H9 (cell line): ENCODE measurements around the gene ITGA7. TPM values are rescaled to one million over a fixed set of nuclear protein-coding genes. Genes with fewer than 3 reads are reported as not detected.

ENCODE experiments used
- DNase-seq: peaks from one replicate; pipeline ENCODE4 v3.0.0-alpha.2; 2017
- H2AFZ ChIP-seq: one replicate; pipeline ENCODE4 v1.6.1; 2013; ENCODE audit warnings: mild to moderate bottlenecking, low read length, control low read depth, moderate library complexity
- H2AK5ac ChIP-seq: 2 replicates; pipeline ENCODE4 v1.6.1; 2013; ENCODE audit warnings: low read length, control low read depth, mixed read lengths; ENCODE audit not compliant: insufficient read length
- H2BK120ac ChIP-seq: one replicate; pipeline ENCODE4 v1.6.1; 2013; ENCODE audit warnings: low read depth, mild to moderate bottlenecking, low read length, control low read depth, inconsistent platforms; ENCODE audit not compliant: poor library complexity, severe bottlenecking
- H2BK12ac ChIP-seq: 2 replicates; pipeline ENCODE4 v1.6.1; 2013; ENCODE audit warnings: low read length, control low read depth, mixed read lengths, low read depth; ENCODE audit not compliant: insufficient read length
- H2BK15ac ChIP-seq: 2 replicates; pipeline ENCODE4 v1.6.1; 2013; ENCODE audit warnings: low read depth, low read length, control low read depth
- H2BK20ac ChIP-seq: one replicate; pipeline ENCODE4 v1.6.1; 2013; ENCODE audit warnings: low read depth, mild to moderate bottlenecking, low read length, control low read depth, inconsistent platforms; ENCODE audit not compliant: poor library complexity, severe bottlenecking
- H2BK5ac ChIP-seq: 2 replicates; pipeline ENCODE4 v1.6.1; 2013; ENCODE audit warnings: low read length, control low read depth, mixed read lengths; ENCODE audit not compliant: insufficient read length
- H3K14ac ChIP-seq: 2 replicates; pipeline ENCODE4 v1.6.1; 2013; ENCODE audit warnings: low read length, control low read depth; ENCODE audit not compliant: insufficient read depth
- H3K18ac ChIP-seq: 2 replicates; pipeline ENCODE4 v1.6.1; 2013; ENCODE audit warnings: low read depth, mild to moderate bottlenecking, mixed read lengths, low read length, control low read depth; ENCODE audit not compliant: insufficient read length
- H3K23ac ChIP-seq: 2 replicates; pipeline ENCODE4 v1.6.1; 2013; ENCODE audit warnings: low read length, control low read depth, mixed read lengths, low read depth; ENCODE audit not compliant: insufficient read length
- H3K23me2 ChIP-seq: 2 replicates; pipeline ENCODE4 v1.6.1; 2013; ENCODE audit warnings: low read depth, mild to moderate bottlenecking, mixed read lengths, low read length, control low read depth; ENCODE audit not compliant: insufficient read length, poor library complexity, severe bottlenecking
- H3K27ac ChIP-seq: 2 replicates; pipeline ENCODE4 v1.5.1; 2013; ENCODE audit warnings: low read length, control low read depth, mixed read lengths, low read depth; ENCODE audit not compliant: insufficient read length
- H3K27me3 ChIP-seq: 2 replicates; pipeline ENCODE4 v1.6.1; 2013; ENCODE audit warnings: low read length, control low read depth, inconsistent platforms; ENCODE audit not compliant: insufficient read depth
- H3K4ac ChIP-seq: 2 replicates; pipeline ENCODE4 v1.6.1; 2013; ENCODE audit warnings: low read depth, mild to moderate bottlenecking, control low read depth, inconsistent platforms, low read length, moderate library complexity
- H3K4me1 ChIP-seq: 2 replicates; pipeline ENCODE4 v1.6.1; 2013; ENCODE audit warnings: low read length, control low read depth, inconsistent platforms; ENCODE audit not compliant: insufficient read depth
- H3K4me2 ChIP-seq: 2 replicates; pipeline ENCODE4 v1.6.1; 2013; ENCODE audit warnings: low read length, control low read depth, mixed read lengths; ENCODE audit not compliant: insufficient read length, insufficient read depth
- H3K56ac ChIP-seq: 2 replicates; pipeline ENCODE4 v1.6.1; 2013; ENCODE audit warnings: low read depth, mild to moderate bottlenecking, mixed read lengths, low read length, control low read depth; ENCODE audit not compliant: insufficient read length
- H3K79me1 ChIP-seq: 2 replicates; pipeline ENCODE4 v1.6.1; 2013; ENCODE audit warnings: low read depth, mild to moderate bottlenecking, moderate library complexity, low read length, control low read depth, inconsistent platforms; ENCODE audit not compliant: insufficient read depth, poor library complexity, severe bottlenecking
- H3K79me2 ChIP-seq: 2 replicates; pipeline ENCODE4 v1.6.1; 2013; ENCODE audit warnings: low read length, control low read depth, inconsistent platforms; ENCODE audit not compliant: insufficient read depth
- H3K9ac ChIP-seq: 2 replicates; pipeline ENCODE4 v1.6.1; 2013; ENCODE audit warnings: low read length, control low read depth, mixed read lengths; ENCODE audit not compliant: insufficient read length; ENCODE audit errors: extremely low read depth
- H3K9me3 ChIP-seq: one replicate; pipeline ENCODE4 v1.6.1; 2013; ENCODE audit warnings: low read depth, low read length, inconsistent platforms; ENCODE audit not compliant: control insufficient read depth
- H3T11ph ChIP-seq: one replicate; pipeline ENCODE4 v1.6.1; 2013; ENCODE audit warnings: mild to moderate bottlenecking, low read length, control low read depth, inconsistent platforms
- H4K20me1 ChIP-seq: one replicate; pipeline ENCODE4 v1.6.1; 2013; ENCODE audit not compliant: control insufficient read depth, insufficient read length, insufficient read depth
- H4K5ac ChIP-seq: 2 replicates; pipeline ENCODE4 v1.6.1; 2013; ENCODE audit warnings: low read depth, mild to moderate bottlenecking, mixed read lengths, low read length, control low read depth; ENCODE audit not compliant: insufficient read length
- H4K8ac ChIP-seq: replicated peaks from 2 replicates; pipeline ENCODE4 v1.6.1; 2013; ENCODE audit warnings: low read length, control low read depth, mixed read lengths, low read depth; ENCODE audit not compliant: insufficient read length
- H4K91ac ChIP-seq: 2 replicates; pipeline ENCODE4 v1.6.1; 2013; ENCODE audit warnings: low read depth, mild to moderate bottlenecking, moderate library complexity, mixed read lengths, low read length, control low read depth; ENCODE audit not compliant: insufficient read length
- H3K27ac Mint-ChIP-seq, 3 experiments: 2 replicates in 2 of 3; 3 replicates in 1 of 3; pipeline ENCODE4 v1.8.0; 2020 to 2021; ENCODE audit warnings: mixed read lengths in 3 of 3, mild to moderate bottlenecking in 1 of 3, moderate library complexity in 1 of 3
- H3K27me3 Mint-ChIP-seq: 2 replicates; pipeline ENCODE4 v1.8.0; 2021; ENCODE audit warnings: low read depth, mild to moderate bottlenecking, moderate library complexity, mixed read lengths
- H3K36me3 Mint-ChIP-seq, 3 experiments: 2 replicates in 2 of 3; 3 replicates in 1 of 3; pipeline ENCODE4 v1.8.0; 2020 to 2021; ENCODE audit warnings: low read depth in 3 of 3, mixed read lengths in 3 of 3; ENCODE audit not compliant: insufficient read depth in 1 of 3
- H3K4me1 Mint-ChIP-seq, 2 experiments: 2 replicates each; pipeline ENCODE4 v1.8.0; 2020; ENCODE audit warnings: mixed read lengths in 2 of 2
- H3K4me3 Mint-ChIP-seq, 2 experiments: 2 replicates in 1 of 2; 3 replicates in 1 of 2; pipeline ENCODE4 v1.8.0; 2020 to 2021; ENCODE audit warnings: mild to moderate bottlenecking in 2 of 2, mixed read lengths in 2 of 2, moderate library complexity in 1 of 2
- H3K9me3 Mint-ChIP-seq, 2 experiments: 2 replicates in 1 of 2; 3 replicates in 1 of 2; pipeline ENCODE4 v1.8.0; 2020; ENCODE audit warnings: mild to moderate bottlenecking in 2 of 2, mixed read lengths in 2 of 2, moderate library complexity in 1 of 2
- WGBS: extraction: QIAGEN DNeasy Blood & Tissue Kit; methylation state at CpG from one replicate; pipeline ENCODE4 v1.1.7; 2013; ENCODE audit warnings: missing lambda C conversion rate, low lambda C conversion rate, mixed read lengths; ENCODE audit not compliant: insufficient read length; ENCODE audit errors: extremely low coverage; 5-methylcytosine and 5-hydroxymethylcytosine counted together
- total RNA-seq: library from RNA; stranded (reverse); gene quantifications from 2 replicates; pipeline ENCODE4 v1.2.1, GENCODE V29; 2021
- TF ChIP-seq, protein P1 (sequence below): fragments of 200-600 bp; sonication (generic); conservative IDR thresholded peaks from 3 replicates; pipeline ENCODE4 v1.8.0; 2021; ENCODE audit warnings: antibody characterized with exemption, mild to moderate bottlenecking

ITGA7 gene
- total RNA-seq, 1 experiment from 2014 or later = 119 TPM

DNA sequence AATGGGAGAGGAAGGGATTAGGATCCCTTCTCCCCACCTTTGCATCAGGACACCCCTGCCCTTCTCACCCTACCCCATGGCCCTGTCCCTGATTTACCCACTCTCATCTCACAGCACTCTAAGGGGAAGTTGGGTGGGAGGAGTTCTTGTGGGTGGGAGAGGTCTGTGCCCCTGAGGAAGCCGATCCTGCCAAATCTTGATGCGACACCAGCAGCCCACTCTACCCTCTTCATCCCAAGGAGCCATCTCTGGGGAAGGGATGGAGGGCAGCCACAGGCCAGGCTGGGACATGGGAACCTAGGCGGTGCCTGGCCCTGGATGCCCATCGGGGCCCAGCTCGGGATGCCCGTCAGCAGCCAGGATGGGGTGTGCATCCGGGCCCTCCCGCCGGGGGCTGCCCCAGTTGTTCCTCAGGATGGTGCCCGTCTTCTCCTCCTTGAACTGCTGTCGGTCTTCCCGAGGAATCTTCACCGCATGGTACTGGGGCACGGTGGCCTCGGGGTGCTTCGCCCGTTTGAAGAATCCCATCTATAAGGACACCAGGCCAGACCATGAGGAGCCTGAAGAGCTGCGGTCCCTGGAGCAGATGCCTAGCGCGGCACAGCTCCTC, 22.8 kb downstream of the ITGA7 start:
- Histone ChIP-seq H3K9ac (no peak overlapping the region), H3K79me1 (no peaks in the 10 kb centered on the region), H3K56ac (no peak overlapping the region), H2BK12ac (no peak overlapping the region), H3K9me3 (no peaks in the 10 kb centered on the region), H3K27ac (no peak overlapping the region), H4K91ac (no peak overlapping the region), H3K4me2 (no peak overlapping the region), H4K8ac (no peak overlapping the region), H3K23ac (no peak overlapping the region), H2BK120ac (no peak overlapping the region), H4K20me1 (no peaks in the 10 kb centered on the region), H2BK15ac (no peak overlapping the region), H3K4me1 (no peaks in the 10 kb centered on the region), H3K27me3 (no peaks in the 10 kb centered on the region), H3K79me2 (no peaks in the 10 kb centered on the region), H3K18ac (no peak overlapping the region), H2AK5ac (no peak overlapping the region), H2AFZ (no peak overlapping the region), H4K5ac (no peak overlapping the region), H3K14ac (no peak overlapping the region), H2BK20ac (no peak overlapping the region), H3K23me2 (no peaks in the 10 kb centered on the region), H3T11ph (no peak overlapping the region), H3K4ac (no peak overlapping the region), H2BK5ac (no peak overlapping the region)
- Mint-ChIP-seq H3K4me3 (no peak overlapping the region), H3K27me3 (no peaks in the 10 kb centered on the region), H3K27ac (0 out of 7 replicates have a peak overlapping the region, but pooled peaks of 1 of the 3 experiments have one; percentile 21), H3K9me3 (no peaks in the 10 kb centered on the region), H3K36me3 (peaks cover 18 to 40% (median 31%) of the 10 kb centered on the region in 3 experiments; a peak in 6 of 7 replicates), H3K4me1 (peaks cover 20 to 21% of the 10 kb centered on the region in 2 experiments)
- no peak for DNase-seq
- TF ChIP-seq, protein P1, sequence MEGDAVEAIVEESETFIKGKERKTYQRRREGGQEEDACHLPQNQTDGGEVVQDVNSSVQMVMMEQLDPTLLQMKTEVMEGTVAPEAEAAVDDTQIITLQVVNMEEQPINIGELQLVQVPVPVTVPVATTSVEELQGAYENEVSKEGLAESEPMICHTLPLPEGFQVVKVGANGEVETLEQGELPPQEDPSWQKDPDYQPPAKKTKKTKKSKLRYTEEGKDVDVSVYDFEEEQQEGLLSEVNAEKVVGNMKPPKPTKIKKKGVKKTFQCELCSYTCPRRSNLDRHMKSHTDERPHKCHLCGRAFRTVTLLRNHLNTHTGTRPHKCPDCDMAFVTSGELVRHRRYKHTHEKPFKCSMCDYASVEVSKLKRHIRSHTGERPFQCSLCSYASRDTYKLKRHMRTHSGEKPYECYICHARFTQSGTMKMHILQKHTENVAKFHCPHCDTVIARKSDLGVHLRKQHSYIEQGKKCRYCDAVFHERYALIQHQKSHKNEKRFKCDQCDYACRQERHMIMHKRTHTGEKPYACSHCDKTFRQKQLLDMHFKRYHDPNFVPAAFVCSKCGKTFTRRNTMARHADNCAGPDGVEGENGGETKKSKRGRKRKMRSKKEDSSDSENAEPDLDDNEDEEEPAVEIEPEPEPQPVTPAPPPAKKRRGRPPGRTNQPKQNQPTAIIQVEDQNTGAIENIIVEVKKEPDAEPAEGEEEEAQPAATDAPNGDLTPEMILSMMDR = no peak
- WGBS = no CpG with 5 or more reads among the region's 20 CpGs
